Non-pigmented ciliary epithelial cell (primary cell): Measurements from ENCODE around the gene MARCOL.
"Not testable (repeated sequence)": the region's sequence is repeated elsewhere in the genome, so short reads cannot be mapped to it uniquely, and the experiment has no call there.

Experiments used
- DNase-seq: peaks from one replicate; pipeline ENCODE4 v3.0.0-alpha.2; 2010; ENCODE audit warnings: low read depth

MARCOL gene

GRCh38 chr5:148268566-148268965 is 30.2 kb downstream of the MARCOL start, which contains the start of gene SPINK13:
SPINK13 (plus strand) TSS chr5:148268794; CDS start chr5:148270073, 1,279 bp downstream.
- DNase-seq: peak; percentile 43

- DNase-seq: not testable (repeated sequence)
Observed at GRCh38 chr5:148275129-148275528, 36.8 kb downstream of the MARCOL start.

GRCh38 chr5:148280893-148281292 is 42.6 kb downstream of the MARCOL start:
- not testable (repeated sequence) for DNase-seq

GRCh38 chr5:148281336-148281735 is 43.0 kb downstream of the MARCOL start:
- not testable (repeated sequence) for DNase-seq

GRCh38 chr5:148290271-148291195 is 52.2 kb downstream of the MARCOL start:
- DNase-seq: no peak
